HepG2 (cell line): ENCODE data around the gene MED23. TPM values are rescaled to one million over a fixed set of nuclear protein-coding genes. Genes with fewer than 3 reads are reported as not detected.

Experiments used
- AHDC1 ChIP-seq: sonication (generic); formaldehyde crosslinking; IDR thresholded peaks from 2 replicates; pipeline ENCODE4 v1.5.1; 2020; ENCODE audit warnings: mild to moderate bottlenecking, missing genetic modification reagents, borderline replicate concordance
- MAF1 ChIP-seq: sonication (generic); formaldehyde crosslinking; IDR thresholded peaks from 2 replicates; pipeline ENCODE4 v1.5.0; 2020; ENCODE audit warnings: missing genetic modification reagents, borderline replicate concordance
- MAFK ChIP-seq, 2 experiments: IDR thresholded peaks in 1 of 2; conservative IDR thresholded peaks in 1 of 2; 2 replicates each; pipeline ENCODE4 v1.6.1; 2011; ENCODE audit warnings: improper control_type of control experiment in 2 of 2, low read length in 2 of 2
- NCOA5 ChIP-seq: sonication (generic); formaldehyde crosslinking; IDR thresholded peaks from 2 replicates; pipeline ENCODE4 v1.4.0; 2020; ENCODE audit warnings: missing genetic modification reagents
- NFE2L1 ChIP-seq: sonication (generic); formaldehyde crosslinking; IDR thresholded peaks from 2 replicates; pipeline ENCODE4 v1.4.0; 2020; ENCODE audit warnings: missing genetic modification reagents, mild to moderate bottlenecking, borderline replicate concordance
- NONO ChIP-seq, 2 experiments: fragments of 450-650 bp in 1 of 2; sonication (generic) in 1 of 2; formaldehyde crosslinking in 1 of 2; IDR thresholded peaks in 1 of 2; conservative IDR thresholded peaks in 1 of 2; 2 replicates each; pipeline versions ENCODE4 v1.6.1 to v1.8.0; 2017 to 2022; ENCODE audit warnings: mild to moderate bottlenecking in 1 of 2, missing genetic modification reagents in 1 of 2, moderate library complexity in 1 of 2
- RERE ChIP-seq: IDR thresholded peaks from 2 replicates; pipeline ENCODE4 v1.6.1; 2016; ENCODE audit warnings: low read depth, missing genetic modification reagents, missing compliant biosample characterization
- RORA ChIP-seq: sonication (generic); formaldehyde crosslinking; IDR thresholded peaks from 2 replicates; pipeline ENCODE4 v1.5.0; 2020; ENCODE audit warnings: mild to moderate bottlenecking, missing genetic modification reagents, moderate library complexity
- SMARCC2 ChIP-seq: fragments of 450-650 bp; IDR thresholded peaks from 2 replicates; pipeline ENCODE4 v1.6.1; 2017; ENCODE audit warnings: antibody characterized with exemption, mild to moderate bottlenecking
- ZNF20 ChIP-seq: sonication (generic); formaldehyde crosslinking; IDR thresholded peaks from 2 replicates; pipeline ENCODE4 v1.4.0; 2020; ENCODE audit warnings: mild to moderate bottlenecking, moderate library complexity, missing genetic modification reagents
- ZNF329 ChIP-seq: sonication (generic); formaldehyde crosslinking; IDR thresholded peaks from 2 replicates; pipeline ENCODE4 v1.9.0; 2021; ENCODE audit warnings: low read depth, mild to moderate bottlenecking, missing genetic modification reagents
- ZNF354B ChIP-seq: sonication (generic); formaldehyde crosslinking; IDR thresholded peaks from 2 replicates; pipeline ENCODE4 v1.8.0; 2022; ENCODE audit warnings: mild to moderate bottlenecking, missing genetic modification reagents
- ZNF451 ChIP-seq: sonication (generic); formaldehyde crosslinking; IDR thresholded peaks from 2 replicates; pipeline ENCODE4 v1.5.0; 2020; ENCODE audit warnings: mild to moderate bottlenecking, missing genetic modification reagents
- ZNF556 ChIP-seq: sonication (generic); formaldehyde crosslinking; IDR thresholded peaks from 2 replicates; pipeline ENCODE4 v1.4.0; 2020; ENCODE audit warnings: mild to moderate bottlenecking, missing genetic modification reagents, borderline replicate concordance
- ZNF597 ChIP-seq: sonication (generic); formaldehyde crosslinking; IDR thresholded peaks from 2 replicates; pipeline ENCODE4 v1.5.0; 2020; ENCODE audit warnings: missing genetic modification reagents
- polyA plus RNA-seq, 8 experiments: library from polyadenylated mRNA; depleted of rRNA in 3 of 8; stranded (reverse) in 7 of 8; unstranded in 1 of 8; fragments of >200 nt; fragmentation: Illumina TruSeq in 4 of 8; extraction: Trizol in 4 of 8; gene quantifications; 2 replicates each; pipeline versions ENCODE4 v1.2.1 to v1.2.3, GENCODE V29; 2011 to 2016; ENCODE audit warnings: low read depth in 4 of 8, missing spikeins in 1 of 8, mixed read lengths in 1 of 8; ENCODE audit not compliant: insufficient read depth in 1 of 8
- total RNA-seq, 5 experiments: library from RNA; depleted of rRNA; stranded (reverse); fragments of >200 nt; fragmentation: Illumina TruSeq; extraction: Trizol; gene quantifications; 2 replicates each; pipeline ENCODE4 v1.2.3, GENCODE V29; 2016; ENCODE audit warnings: low read depth in 1 of 5

Gene MED23
- total and polyA plus RNA-seq, 2 of the 13 experiments (the other 11 are each of a cell fraction or from before 2014, with no cell fraction given) = 34.9 to 50.5 TPM

- TF ChIP-seq MAFK (conservative IDR thresholded peaks at IDR 0.05 in 1 of 2, IDR thresholded peaks at IDR 0.05 in 1 of 2; ENCODE audit: low read length in 2 of 2) (no peak), MAF1 (CRISPR knock-in tag) (no peak), ZNF20 (no peak), ZNF556 (CRISPR knock-in tag) (no peak; the same call in 1 of the 2 replicates), RORA (CRISPR knock-in tag) (no peak), ZNF354B (CRISPR knock-in tag) (no peak; the same call in 1 of the 2 replicates), ZNF329 (no peak), NFE2L1 (CRISPR knock-in tag) (no peak), ZNF597 (no peak), SMARCC2 (no peak), ZNF451 (no peak), RERE (CRISPR knock-in tag) (no peak), AHDC1 (CRISPR knock-in tag) (peak; percentile 84; the same call in 1 of the 2 replicates), NCOA5 (CRISPR knock-in tag) (no peak), NONO (IDR thresholded peaks at IDR 0.05) (no peak), NONO (CRISPR knock-in tag; conservative IDR thresholded peaks at IDR 0.05) (peak; percentile 81; the same call in 1 of the 2 replicates)
Measured at GRCh38 chr6:131575834-131576478, 52.1 kb downstream of the MED23 start (continued).
